ENCODE data around the gene TFF2.

The TFF2 gene

GRCh38 chr21:42392731-42393442, 42.1 kb upstream of the TFF2 start:
- DNase-seq (ENCODE audit: insufficient read length, low spot score), result no peak

DNA sequence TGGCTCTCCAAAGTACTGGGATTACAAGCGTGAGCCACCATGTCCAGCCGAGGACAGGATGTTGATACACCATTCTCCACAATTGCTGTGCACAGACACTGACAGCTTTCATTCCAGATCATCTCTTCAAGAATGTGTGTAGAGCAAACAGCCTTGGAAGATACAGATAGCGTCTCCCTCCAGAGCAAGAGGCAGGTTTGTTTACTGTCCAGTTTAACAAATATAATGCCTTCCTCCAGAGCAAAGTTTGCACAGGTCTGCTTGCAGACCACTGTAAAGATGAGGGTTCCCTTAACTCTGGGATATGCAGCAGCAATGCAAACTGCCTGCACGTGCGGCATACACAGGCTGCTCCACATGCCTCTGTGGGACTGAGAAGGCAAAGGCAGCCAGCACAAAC, 40.5 kb upstream of the TFF2 start:
- no peak for TF ChIP-seq POLR2AphosphoS5 (IDR thresholded peaks at IDR 0.05; ENCODE audit: low read depth, low read length)
- TF ChIP-seq TAF1 (IDR thresholded peaks at IDR 0.05; ENCODE audit: low read depth, low read length), result no peak
- no peak for TF ChIP-seq POLR2A (IDR thresholded peaks at IDR 0.05; ENCODE audit: low read depth, low read length)
- no peak for TF ChIP-seq POU2F2 (IDR thresholded peaks at IDR 0.05; ENCODE audit: low read depth, low read length)
- TF ChIP-seq PAX5 (IDR thresholded peaks at IDR 0.05; ENCODE audit: insufficient read depth, low read length, severe bottlenecking), result no peak
- peak; percentile 48 for FAIRE-seq
- no peak for DNase-seq (ENCODE audit: insufficient read length, low spot score)

More at GRCh38 chr21:42392731-42393442, 42.1 kb upstream of the TFF2 start:
- TF ChIP-seq TAF1 (IDR thresholded peaks at IDR 0.05; ENCODE audit: low read depth, low read length) (0 out of 2 replicates have a peak, but pooled peaks have one; percentile 24), SPI1 (IDR thresholded peaks at IDR 0.05; ENCODE audit: low read depth, low read length) (peak; percentile 35), PAX5 (IDR thresholded peaks at IDR 0.05; ENCODE audit: insufficient read depth, low read length, severe bottlenecking) (peak; percentile 76), POLR2A (IDR thresholded peaks at IDR 0.05; ENCODE audit: low read depth, low read length) (no peak), POLR2AphosphoS5 (IDR thresholded peaks at IDR 0.05; ENCODE audit: low read depth, low read length) (peak; percentile 22; the same call in 1 of the 2 replicates), POU2F2 (IDR thresholded peaks at IDR 0.05; ENCODE audit: low read depth, low read length) (peak; percentile 78; the same call in 1 of the 2 replicates)
- peak; percentile 82 for FAIRE-seq

DNA sequence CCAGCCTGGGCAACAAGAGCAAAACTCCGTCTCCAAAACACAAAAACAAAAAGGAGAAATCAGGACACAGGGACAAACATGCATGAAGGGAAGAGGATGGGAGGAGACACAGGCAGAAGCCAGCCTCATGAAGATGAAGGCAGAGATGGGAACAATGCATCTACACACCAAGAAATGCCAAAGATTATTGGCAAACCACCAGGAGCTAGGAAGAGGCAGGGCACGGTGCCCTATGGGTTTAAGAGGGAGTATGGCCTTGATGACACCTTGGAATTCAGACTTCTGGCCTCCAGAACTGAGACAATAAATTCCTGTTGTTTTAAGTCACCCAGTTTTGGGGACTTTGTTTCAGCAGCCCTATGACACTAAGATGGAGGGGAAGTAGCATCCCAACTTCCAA, 39.9 kb upstream of the TFF2 start:
- FAIRE-seq (no peak), DNase-seq (ENCODE audit: insufficient read length, low spot score) (no peak)
- TF ChIP-seq POLR2A (IDR thresholded peaks at IDR 0.05; ENCODE audit: low read depth, low read length) (no peak; the same call in 1 of the 2 replicates), POLR2AphosphoS5 (IDR thresholded peaks at IDR 0.05; ENCODE audit: low read depth, low read length) (no peak), SPI1 (IDR thresholded peaks at IDR 0.05; ENCODE audit: low read depth, low read length) (no peak), PAX5 (IDR thresholded peaks at IDR 0.05; ENCODE audit: insufficient read depth, low read length, severe bottlenecking) (no peak), POU2F2 (IDR thresholded peaks at IDR 0.05; ENCODE audit: low read depth, low read length) (no peak), TAF1 (IDR thresholded peaks at IDR 0.05; ENCODE audit: low read depth, low read length) (no peak)

DNA sequence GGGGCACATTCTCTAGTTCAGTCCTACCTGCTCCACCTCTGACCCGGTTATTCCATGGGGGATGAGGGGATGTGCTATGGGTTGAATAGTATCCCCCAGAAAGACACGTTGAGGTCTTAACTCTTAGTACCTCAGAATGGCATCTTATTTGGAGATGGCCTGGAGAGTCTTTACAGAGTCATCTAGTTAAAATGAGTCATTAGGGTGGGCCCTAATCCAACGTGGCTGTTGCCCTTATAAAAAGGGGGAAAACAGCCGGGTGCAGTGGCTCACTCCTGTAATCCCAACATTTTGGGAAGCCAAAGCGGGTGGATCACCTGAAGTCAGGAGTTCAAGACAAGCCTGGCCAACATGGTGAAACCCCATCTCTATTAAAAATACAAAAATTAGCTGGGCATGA, 39.4 kb upstream of the TFF2 start:
- DNase-seq (ENCODE audit: insufficient read length, low spot score), result no peak
- TF ChIP-seq POLR2AphosphoS5 (IDR thresholded peaks at IDR 0.05; ENCODE audit: low read depth, low read length), result no peak
- TF ChIP-seq POLR2A (IDR thresholded peaks at IDR 0.05; ENCODE audit: low read depth, low read length), result no peak
- TF ChIP-seq PAX5 (IDR thresholded peaks at IDR 0.05; ENCODE audit: insufficient read depth, low read length, severe bottlenecking), result no peak
- TF ChIP-seq SPI1 (IDR thresholded peaks at IDR 0.05; ENCODE audit: low read depth, low read length), result no peak
- TF ChIP-seq TAF1 (IDR thresholded peaks at IDR 0.05; ENCODE audit: low read depth, low read length), result no peak
- no peak for TF ChIP-seq POU2F2 (IDR thresholded peaks at IDR 0.05; ENCODE audit: low read depth, low read length)
- FAIRE-seq, result no peak

- TF ChIP-seq POU2F2 (IDR thresholded peaks at IDR 0.05; ENCODE audit: low read depth, low read length), result no peak
- TF ChIP-seq SPI1 (IDR thresholded peaks at IDR 0.05; ENCODE audit: low read depth, low read length), result no peak
- no peak for TF ChIP-seq PAX5 (IDR thresholded peaks at IDR 0.05; ENCODE audit: insufficient read depth, low read length, severe bottlenecking)
- TF ChIP-seq TAF1 (IDR thresholded peaks at IDR 0.05; ENCODE audit: low read depth, low read length), result no peak
- TF ChIP-seq POLR2AphosphoS5 (IDR thresholded peaks at IDR 0.05; ENCODE audit: low read depth, low read length), result no peak
- TF ChIP-seq POLR2A (IDR thresholded peaks at IDR 0.05; ENCODE audit: low read depth, low read length), result no peak
- FAIRE-seq, result no peak
- no peak for DNase-seq (ENCODE audit: insufficient read length, low spot score)
Measured at GRCh38 chr21:42389449-42389835, 38.6 kb upstream of the TFF2 start.

DNA sequence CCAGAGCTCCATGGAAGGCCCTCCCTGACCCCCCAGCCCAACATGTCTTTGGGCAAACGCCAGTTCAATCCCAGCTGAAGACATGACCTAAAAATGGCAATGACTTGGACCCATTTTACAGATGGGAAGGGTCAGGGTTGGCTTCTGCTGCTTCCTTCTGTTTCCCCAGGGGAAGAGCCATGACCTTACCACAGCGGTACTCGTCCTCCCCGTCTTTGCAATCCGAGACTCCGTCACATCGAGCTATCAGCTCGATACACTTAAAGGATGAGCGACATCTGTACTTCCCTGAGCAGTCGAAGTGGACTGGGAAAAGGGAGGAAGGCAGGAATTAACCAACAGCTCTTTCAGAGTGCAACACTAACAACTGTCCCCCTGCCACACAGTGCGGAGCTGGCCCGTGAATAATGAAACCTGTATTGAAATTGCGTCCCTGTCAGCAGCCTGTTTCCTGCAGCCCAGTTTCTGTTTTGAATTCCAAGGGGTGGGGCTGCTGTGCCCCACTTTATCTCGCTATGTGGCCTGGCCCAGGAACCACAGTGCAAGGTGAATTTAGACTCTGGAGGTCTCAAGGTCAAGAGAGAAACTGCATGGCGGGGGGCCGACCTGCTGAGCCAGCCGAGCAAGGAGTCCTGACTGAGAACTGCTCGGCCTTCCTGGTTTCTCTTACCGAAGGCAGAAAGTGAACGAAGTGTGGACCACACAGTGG, 38.1 kb upstream of the TFF2 start:
- TF ChIP-seq POLR2A (IDR thresholded peaks at IDR 0.05; ENCODE audit: low read depth, low read length) (no peak), PAX5 (IDR thresholded peaks at IDR 0.05; ENCODE audit: insufficient read depth, low read length, severe bottlenecking) (no peak), SPI1 (IDR thresholded peaks at IDR 0.05; ENCODE audit: low read depth, low read length) (no peak), POLR2AphosphoS5 (IDR thresholded peaks at IDR 0.05; ENCODE audit: low read depth, low read length) (peak; percentile 16; the same call in 1 of the 2 replicates), TAF1 (IDR thresholded peaks at IDR 0.05; ENCODE audit: low read depth, low read length) (0 out of 2 replicates have a peak, but pooled peaks have one; percentile 21), POU2F2 (IDR thresholded peaks at IDR 0.05; ENCODE audit: low read depth, low read length) (no peak)
- FAIRE-seq, result peak; percentile 35
- no peak for DNase-seq (ENCODE audit: insufficient read length, low spot score)

DNA sequence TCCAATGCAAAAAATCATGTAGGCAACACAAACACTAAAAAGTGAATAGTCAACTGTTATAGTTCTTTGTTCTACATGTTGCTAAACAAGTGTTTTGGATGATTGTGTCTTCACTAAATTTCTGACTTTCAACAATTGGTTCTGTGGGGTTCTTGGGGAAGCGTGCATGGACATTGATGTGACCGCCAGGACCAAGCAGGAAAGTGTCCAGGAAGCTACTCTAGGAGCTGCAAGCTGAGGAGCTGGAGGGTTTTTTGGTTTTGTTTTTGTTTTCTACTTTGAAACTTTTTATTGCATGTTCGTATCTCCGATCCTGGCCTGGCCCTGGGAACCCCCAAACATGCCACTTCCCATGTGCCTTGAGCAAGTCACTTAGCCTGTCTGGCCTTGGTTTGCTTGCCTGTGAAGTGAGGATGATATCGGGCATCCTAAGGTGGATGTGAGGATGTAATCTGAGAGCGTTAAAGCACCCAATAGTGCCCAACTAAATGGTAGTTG, 37.1 kb upstream of the TFF2 start:
- DNase-seq (ENCODE audit: insufficient read length, low spot score), result no peak
- no peak for TF ChIP-seq TAF1 (IDR thresholded peaks at IDR 0.05; ENCODE audit: low read depth, low read length)
- TF ChIP-seq POLR2AphosphoS5 (IDR thresholded peaks at IDR 0.05; ENCODE audit: low read depth, low read length), result no peak
- no peak for TF ChIP-seq SPI1 (IDR thresholded peaks at IDR 0.05; ENCODE audit: low read depth, low read length)
- TF ChIP-seq POU2F2 (IDR thresholded peaks at IDR 0.05; ENCODE audit: low read depth, low read length), result no peak
- TF ChIP-seq PAX5 (IDR thresholded peaks at IDR 0.05; ENCODE audit: insufficient read depth, low read length, severe bottlenecking), result no peak
- TF ChIP-seq POLR2A (IDR thresholded peaks at IDR 0.05; ENCODE audit: low read depth, low read length), result no peak; the same call in 1 of the 2 replicates
- FAIRE-seq, result no peak

- FAIRE-seq (no peak), DNase-seq (ENCODE audit: insufficient read length, low spot score) (no peak)
- TF ChIP-seq POU2F2 (IDR thresholded peaks at IDR 0.05; ENCODE audit: low read depth, low read length) (no peak), POLR2AphosphoS5 (IDR thresholded peaks at IDR 0.05; ENCODE audit: low read depth, low read length) (no peak; the same call in 1 of the 2 replicates), POLR2A (IDR thresholded peaks at IDR 0.05; ENCODE audit: low read depth, low read length) (0 out of 2 replicates have a peak, but pooled peaks have one; percentile 21), SPI1 (IDR thresholded peaks at IDR 0.05; ENCODE audit: low read depth, low read length) (peak; percentile 4; the same call in 1 of the 2 replicates), PAX5 (IDR thresholded peaks at IDR 0.05; ENCODE audit: insufficient read depth, low read length, severe bottlenecking) (no peak)
Measured at GRCh38 chr21:42387164-42387563, 36.4 kb upstream of the TFF2 start.

Measured in GM12891 (cell line).